Fibroblast of lung (primary cell): ENCODE measurements around the gene SYNJ1. TPM values are rescaled to one million over a fixed set of nuclear protein-coding genes. Genes with fewer than 3 reads are reported as not detected.
"Not testable (repeated sequence)": the region's sequence is repeated elsewhere in the genome, so short reads cannot be mapped to it uniquely, and the experiment has no call there.

Source experiments
- DNase-seq, 2 donors: peaks; one replicate each; pipeline versions ENCODE4 v3.0.0 to v3.0.0-alpha.2; 2010; ENCODE audit warnings: low read depth in 2 of 2
- H2AFZ ChIP-seq: 2 replicates; pipeline ENCODE4 v1.5.1; 2012; ENCODE audit warnings: low read length, control low read depth, inconsistent platforms
- H3K27ac ChIP-seq: 2 replicates; pipeline ENCODE4 v1.5.1; 2011; ENCODE audit warnings: low read length, control low read depth; ENCODE audit not compliant: insufficient read depth
- H3K27me3 ChIP-seq: 2 replicates; pipeline ENCODE4 v1.5.1; 2011; ENCODE audit warnings: mild to moderate bottlenecking, low read length; ENCODE audit not compliant: control insufficient read depth, insufficient read depth
- H3K36me3 ChIP-seq: 2 replicates; pipeline ENCODE4 v1.5.1; 2011; ENCODE audit warnings: low read length; ENCODE audit not compliant: control insufficient read depth, insufficient read depth
- H3K4me1 ChIP-seq: 2 replicates; pipeline ENCODE4 v1.5.1; 2011; ENCODE audit warnings: low read length; ENCODE audit not compliant: control insufficient read depth, insufficient read depth; ENCODE audit errors: extremely low read depth
- H3K4me2 ChIP-seq: 2 replicates; pipeline ENCODE4 v1.5.1; 2011; ENCODE audit warnings: low read length, control low read depth; ENCODE audit not compliant: insufficient read depth; ENCODE audit errors: extremely low read depth
- H3K4me3 ChIP-seq, 4 experiments: fragments of 200-600 bp in 1 of 4; sonication (generic) in 1 of 4; replicated peaks in 1 of 4; 2 replicates each; pipeline ENCODE4 v1.5.1; 2011 to 2016; ENCODE audit warnings: low read length in 4 of 4, low read depth in 3 of 4, mild to moderate bottlenecking in 3 of 4, control low read depth in 2 of 4, inconsistent platforms in 1 of 4, mixed read lengths in 1 of 4; ENCODE audit not compliant: insufficient read depth in 1 of 4; ENCODE audit errors: control extremely low read depth in 1 of 4
- H3K79me2 ChIP-seq: 2 replicates; pipeline ENCODE4 v1.5.1; 2012; ENCODE audit warnings: mild to moderate bottlenecking, low read length, inconsistent platforms; ENCODE audit not compliant: control insufficient read depth, insufficient read depth
- H3K9ac ChIP-seq: 2 replicates; pipeline ENCODE4 v1.5.1; 2011; ENCODE audit warnings: mild to moderate bottlenecking, low read length, control low read depth; ENCODE audit not compliant: insufficient read depth
- H3K9me3 ChIP-seq: 2 replicates; pipeline ENCODE4 v1.5.1; 2012; ENCODE audit warnings: low read depth, low read length; ENCODE audit not compliant: control insufficient read depth, insufficient read depth
- H4K20me1 ChIP-seq: 2 replicates; pipeline ENCODE4 v1.5.1; 2011; ENCODE audit warnings: low read length; ENCODE audit not compliant: control insufficient read depth, insufficient read depth; ENCODE audit errors: extremely low read depth
- CTCF ChIP-seq, 2 donors: IDR thresholded peaks in 1 of 2; conservative IDR thresholded peaks in 1 of 2; 1 replicate in 1 of 2; 2 replicates in 1 of 2; pipeline ENCODE4 v1.5.1; 2011 to 2012; ENCODE audit warnings: low read length in 2 of 2, control low read depth in 1 of 2, inconsistent platforms in 1 of 2, low read depth in 1 of 2, mild to moderate bottlenecking in 1 of 2
- EZH2 ChIP-seq: IDR thresholded peaks from 2 replicates; pipeline ENCODE4 v1.5.1; 2012; ENCODE audit warnings: low read length, control low read depth, mild to moderate bottlenecking; ENCODE audit errors: missing control alignments
- polyA plus RNA-seq, 2 donors: library from polyadenylated mRNA; depleted of rRNA in 1 of 2; stranded (reverse) in 1 of 2; unstranded in 1 of 2; fragments of >200 nt; gene quantifications; 2 replicates each; pipeline ENCODE4 v1.2.1, GENCODE V29; 2011 to 2012; ENCODE audit warnings: missing spikeins in 1 of 2
- total RNA-seq: library from RNA; depleted of rRNA; stranded (reverse); fragments of >200 nt; gene quantifications from 2 replicates; pipeline ENCODE4 v1.2.1, GENCODE V29; 2014

SYNJ1 gene
- total and polyA plus RNA-seq, 2 donors (not counting 1 experiment from before 2014, with no cell fraction given) = 6.1 to 10.4 TPM

- Histone ChIP-seq H3K4me2 (no peak overlapping the region), H3K9ac (no peak overlapping the region), H2AFZ (no peak overlapping the region), H3K27me3 (no peaks in the 10 kb centered on the region), H3K9me3 (no peaks in the 10 kb centered on the region), H4K20me1 (no peaks in the 10 kb centered on the region), H3K36me3 (peaks cover 4% of the 10 kb centered on the region), H3K27ac (no peak overlapping the region), H3K4me3 (no peak overlapping the region), H3K79me2 (peaks cover 1% of the 10 kb centered on the region), H3K4me1 (no peaks in the 10 kb centered on the region)
- DNase-seq = no peak
- TF ChIP-seq EZH2 = no peak
- TF ChIP-seq CTCF (conservative IDR thresholded peaks at IDR 0.05 in 1 of 2, IDR thresholded peaks at IDR 0.05 in 1 of 2; ENCODE audit: low read depth in 1 of 2, low read length in 2 of 2) = no peak
Observed at GRCh38 chr21:32749662-32750061, 21.8 kb upstream of the SYNJ1 start.

- H3K4me2 ChIP-seq = no peak overlapping the region
- no peaks in the 10 kb centered on the region for H3K9me3 ChIP-seq
- peaks cover 4% of the 10 kb centered on the region for H3K36me3 ChIP-seq
- no peak overlapping the region for H3K27ac ChIP-seq
- no peaks in the 10 kb centered on the region for H4K20me1 ChIP-seq
- no peaks in the 10 kb centered on the region for H3K27me3 ChIP-seq
- H3K4me1 ChIP-seq = no peaks in the 10 kb centered on the region
- TF ChIP-seq EZH2 (no peak), CTCF (conservative IDR thresholded peaks at IDR 0.05 in 1 of 2, IDR thresholded peaks at IDR 0.05 in 1 of 2; ENCODE audit: low read depth in 1 of 2, low read length in 2 of 2) (no peak)
- no peak overlapping the region for H2AFZ ChIP-seq
- H3K4me3 ChIP-seq = no peak overlapping the region
- no peak for DNase-seq
- no peak overlapping the region for H3K9ac ChIP-seq
- peaks cover 1% of the 10 kb centered on the region for H3K79me2 ChIP-seq
Observed at GRCh38 chr21:32748529-32748928, 20.7 kb upstream of the SYNJ1 start.

GRCh38 chr21:32747396-32747795 lies 19.6 kb upstream of the SYNJ1 start:
- H2AFZ ChIP-seq = no peak overlapping the region
- H3K4me2 ChIP-seq = no peak overlapping the region
- peaks cover 1% of the 10 kb centered on the region for H3K79me2 ChIP-seq
- H3K27me3 ChIP-seq = no peaks in the 10 kb centered on the region
- H3K36me3 ChIP-seq = peaks cover 7% of the 10 kb centered on the region
- H3K9me3 ChIP-seq = no peaks in the 10 kb centered on the region
- no peak overlapping the region for H3K9ac ChIP-seq
- no peaks in the 10 kb centered on the region for H3K4me1 ChIP-seq
- no peak for TF ChIP-seq EZH2
- TF ChIP-seq CTCF (conservative IDR thresholded peaks at IDR 0.05 in 1 of 2, IDR thresholded peaks at IDR 0.05 in 1 of 2; ENCODE audit: low read depth in 1 of 2, low read length in 2 of 2) = no peak
- H3K27ac ChIP-seq = no peak overlapping the region
- no peaks in the 10 kb centered on the region for H4K20me1 ChIP-seq
- no peak overlapping the region for H3K4me3 ChIP-seq
- DNase-seq = no peak

GRCh38 chr21:32746711-32747110 lies 18.9 kb upstream of the SYNJ1 start:
- H3K27me3 ChIP-seq, H3K79me2 ChIP-seq, H3K4me2 ChIP-seq, H3K9me3 ChIP-seq, H3K4me3 ChIP-seq, DNase-seq, H3K27ac ChIP-seq, H4K20me1 ChIP-seq, H3K9ac ChIP-seq, H3K36me3 ChIP-seq, H2AFZ ChIP-seq, H3K4me1 ChIP-seq: not testable (repeated sequence)
